ENCODE data around the gene RALGAPA2.

The RALGAPA2 gene

DNA sequence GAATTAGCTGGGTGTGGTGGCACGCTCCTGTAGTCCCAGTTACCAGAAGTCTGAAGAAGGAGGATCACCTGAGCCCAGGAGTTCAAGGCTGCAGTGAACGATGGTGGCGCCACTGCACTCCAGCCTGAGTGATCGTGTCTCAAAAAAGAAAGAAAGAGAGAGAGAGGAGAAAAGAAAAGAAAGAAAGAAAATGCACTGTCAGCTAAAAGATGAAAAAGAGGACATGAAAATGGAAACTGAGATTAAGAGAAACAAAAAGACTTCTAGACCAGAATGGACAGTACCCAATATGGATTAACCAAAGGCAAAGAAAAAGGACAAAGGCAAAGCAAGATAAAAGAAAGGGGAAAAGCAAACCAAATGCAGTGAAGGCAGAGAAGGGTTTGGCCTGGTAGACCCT, 9.0 kb upstream of the RALGAPA2 start:
- no peak for DNase-seq (ENCODE audit: low read depth)

DNA sequence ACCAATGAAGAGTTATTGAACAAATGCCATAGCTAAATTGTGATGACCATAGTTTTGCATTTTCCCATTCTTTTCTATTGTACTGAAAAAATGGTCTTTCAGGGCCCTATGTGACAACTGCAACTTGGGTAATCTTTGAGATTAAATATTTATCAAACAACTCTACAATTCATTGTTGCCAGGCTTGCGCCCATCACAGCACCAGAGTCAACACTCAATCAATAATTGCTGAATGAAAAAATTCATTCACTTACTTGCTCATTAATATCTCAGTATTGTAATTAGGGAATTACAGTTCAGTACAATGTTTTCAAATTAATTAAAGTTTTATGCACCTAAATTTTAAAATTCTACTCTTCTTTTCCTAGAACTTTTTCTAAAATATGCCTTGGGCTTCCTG, 7.7 kb upstream of the RALGAPA2 start:
- DNase-seq (ENCODE audit: low read depth) = no peak

DNA sequence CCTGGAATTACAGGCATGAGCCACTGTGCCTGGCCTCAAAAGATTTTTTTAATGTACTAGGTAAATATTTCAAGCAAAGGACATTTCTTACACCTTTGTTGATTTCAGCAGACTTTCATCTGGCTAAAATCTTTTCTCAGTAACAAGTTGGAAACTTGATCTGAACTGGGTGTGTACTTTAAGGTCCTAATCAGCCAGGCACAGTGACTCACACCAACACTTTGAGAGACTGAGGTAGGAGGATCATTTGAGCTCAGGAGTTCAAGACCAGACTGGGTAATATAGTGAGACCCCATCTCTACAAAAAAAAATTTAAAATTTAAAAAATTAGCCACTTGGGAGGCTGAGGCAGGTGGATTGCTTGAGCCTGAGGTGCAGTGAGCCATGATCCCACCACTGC, 7.0 kb upstream of the RALGAPA2 start:
- no peak for DNase-seq (ENCODE audit: low read depth)

DNA sequence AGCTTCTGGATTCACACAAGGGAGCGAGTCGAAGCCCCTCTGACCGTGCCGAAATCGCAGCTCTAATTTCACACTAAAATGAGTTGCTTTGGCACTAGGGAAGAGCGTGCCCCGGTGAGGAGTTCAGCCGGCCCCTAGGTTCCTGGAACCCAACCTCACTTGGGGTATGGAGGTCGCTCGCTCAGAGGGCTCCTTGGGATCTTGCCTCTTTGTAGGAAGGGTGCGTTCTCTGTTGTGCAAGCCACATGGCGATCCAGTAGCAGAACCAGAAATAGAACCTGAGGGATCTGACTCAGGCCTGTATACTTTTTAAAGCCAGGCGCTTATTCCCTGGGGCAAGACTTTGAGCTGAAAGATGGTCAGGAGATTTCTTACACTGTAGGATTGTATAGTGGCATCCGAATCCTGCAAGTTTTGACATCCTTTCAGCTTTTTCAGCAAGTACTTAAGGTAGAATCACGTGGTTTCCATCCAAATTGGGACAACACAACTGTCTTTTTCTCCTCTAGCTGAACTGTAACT, 861 bp upstream of the RALGAPA2 start:
- peak; percentile 2 for DNase-seq (ENCODE audit: low read depth)

DNA sequence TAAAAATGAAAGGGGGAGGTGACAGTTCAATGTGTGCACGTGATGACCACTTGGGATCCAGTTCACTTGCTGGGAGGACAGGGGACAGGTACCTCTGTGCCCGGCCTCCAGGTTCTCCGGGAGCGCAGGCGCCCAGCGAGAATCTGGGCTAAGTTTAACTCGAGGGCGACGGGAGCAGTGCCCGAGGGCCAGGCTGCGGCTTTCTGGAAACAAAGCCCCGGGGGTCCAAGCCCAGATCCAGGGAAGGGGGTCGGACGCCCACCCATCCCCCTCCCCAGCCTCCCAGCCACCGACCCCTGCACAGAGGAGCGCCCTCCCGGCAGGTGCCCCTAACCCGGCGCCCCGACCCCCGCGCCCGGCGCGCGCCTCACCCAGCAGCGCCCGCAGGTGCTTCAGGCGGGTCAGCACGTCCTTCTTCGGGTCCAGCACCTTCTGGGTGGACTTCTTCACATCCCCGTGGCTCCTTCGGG, 405 bp downstream of the RALGAPA2 start:
- DNase-seq (ENCODE audit: low read depth) = no peak

DNA sequence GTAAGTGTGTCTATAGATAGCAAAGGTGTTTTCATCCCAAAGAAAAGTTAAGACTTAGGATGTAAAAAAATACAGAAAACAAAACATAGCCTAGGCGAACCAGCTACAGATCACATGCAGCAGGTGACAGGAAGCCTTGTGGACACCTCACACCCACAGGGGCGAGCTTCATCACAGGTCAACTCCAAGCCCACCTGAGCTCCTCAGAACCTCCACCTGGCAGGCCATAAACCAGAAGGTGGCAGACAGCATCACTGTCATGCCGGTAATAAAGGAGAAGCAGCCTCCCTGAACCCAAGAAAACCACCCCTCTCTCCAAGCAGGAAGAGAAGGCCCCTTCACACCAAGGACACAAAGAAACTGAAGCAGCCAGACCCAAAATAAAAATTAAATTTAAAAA, 1.0 kb downstream of the RALGAPA2 start:
- DNase-seq (ENCODE audit: low read depth) = no peak

DNA sequence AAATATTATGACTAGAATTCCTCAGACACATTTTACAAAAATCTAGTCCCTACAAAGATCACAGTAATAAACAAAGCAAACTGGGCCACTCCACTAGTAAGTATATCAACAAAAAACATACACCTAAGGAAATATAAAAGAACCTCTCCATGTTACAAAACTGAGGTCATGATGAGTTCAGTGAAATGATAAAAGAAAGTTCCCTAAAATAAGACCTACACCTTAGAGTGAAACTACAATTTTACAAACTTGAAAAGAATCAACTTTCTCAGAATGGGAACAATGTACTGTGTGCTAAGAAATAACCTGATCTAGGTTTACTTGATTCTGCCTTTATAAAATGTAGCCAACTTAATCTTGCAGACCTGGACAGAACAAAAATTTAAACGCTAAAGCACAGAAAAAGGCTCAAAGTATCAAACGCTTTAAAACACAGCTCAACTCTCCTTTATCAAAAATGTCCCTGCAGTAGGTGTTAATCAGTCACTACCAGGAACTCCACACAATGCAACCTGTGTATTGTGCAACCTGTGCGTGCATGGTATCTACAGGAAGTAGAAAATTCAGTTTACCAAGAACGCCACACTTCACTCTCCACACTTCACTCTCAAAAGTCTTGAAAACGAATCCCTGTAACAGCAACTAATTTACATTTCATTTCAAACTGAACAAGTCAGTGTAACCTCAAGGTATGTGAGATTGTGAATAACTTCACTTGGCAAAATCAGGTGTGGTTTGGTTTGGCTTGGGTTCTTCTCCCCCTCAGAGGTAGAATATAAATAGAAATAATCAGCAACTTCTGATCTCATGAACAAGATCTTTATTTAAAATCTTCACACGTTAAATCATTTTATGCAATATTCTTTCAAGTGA, 1.8 kb downstream of the RALGAPA2 start:
- no peak for DNase-seq (ENCODE audit: low read depth)

DNA sequence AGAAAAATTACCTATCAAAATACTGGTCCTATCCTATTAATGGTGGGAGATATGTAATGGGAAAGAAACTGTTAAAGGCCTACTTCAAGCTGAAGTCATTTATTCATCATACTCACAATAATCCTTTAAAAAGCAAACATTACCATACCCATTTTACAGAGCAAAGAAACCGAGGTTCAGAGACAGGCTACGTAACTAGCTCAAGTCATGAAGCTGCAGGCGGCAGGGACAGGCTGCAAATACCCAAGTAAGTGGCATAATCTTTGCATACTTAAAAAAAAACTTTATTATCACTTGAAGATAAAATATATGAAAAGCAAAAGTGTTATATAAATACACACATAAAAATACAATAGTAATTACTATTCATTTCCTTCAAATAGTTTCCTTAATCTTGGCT, 2.6 kb downstream of the RALGAPA2 start:
- no peak for DNase-seq (ENCODE audit: low read depth)

DNA sequence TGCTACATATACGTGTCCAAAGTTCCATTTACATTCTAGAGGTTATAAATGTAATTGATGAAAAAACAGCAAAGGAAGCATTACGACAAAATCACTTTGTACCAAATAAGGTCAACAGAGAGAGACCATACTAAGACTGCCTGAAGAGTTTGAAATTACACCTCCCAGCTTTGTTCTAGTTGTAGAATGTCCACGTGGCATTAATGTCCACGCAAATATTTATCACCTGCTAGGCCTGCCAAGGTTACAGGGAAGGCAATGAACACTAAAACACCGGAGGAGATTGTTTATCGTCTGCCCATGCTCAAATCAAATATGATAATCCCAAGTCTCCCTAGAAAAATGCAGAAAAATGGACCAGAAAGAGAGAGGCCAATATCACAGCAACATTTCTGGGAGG, 6.2 kb downstream of the RALGAPA2 start:
- DNase-seq (ENCODE audit: low read depth) = no peak

DNA sequence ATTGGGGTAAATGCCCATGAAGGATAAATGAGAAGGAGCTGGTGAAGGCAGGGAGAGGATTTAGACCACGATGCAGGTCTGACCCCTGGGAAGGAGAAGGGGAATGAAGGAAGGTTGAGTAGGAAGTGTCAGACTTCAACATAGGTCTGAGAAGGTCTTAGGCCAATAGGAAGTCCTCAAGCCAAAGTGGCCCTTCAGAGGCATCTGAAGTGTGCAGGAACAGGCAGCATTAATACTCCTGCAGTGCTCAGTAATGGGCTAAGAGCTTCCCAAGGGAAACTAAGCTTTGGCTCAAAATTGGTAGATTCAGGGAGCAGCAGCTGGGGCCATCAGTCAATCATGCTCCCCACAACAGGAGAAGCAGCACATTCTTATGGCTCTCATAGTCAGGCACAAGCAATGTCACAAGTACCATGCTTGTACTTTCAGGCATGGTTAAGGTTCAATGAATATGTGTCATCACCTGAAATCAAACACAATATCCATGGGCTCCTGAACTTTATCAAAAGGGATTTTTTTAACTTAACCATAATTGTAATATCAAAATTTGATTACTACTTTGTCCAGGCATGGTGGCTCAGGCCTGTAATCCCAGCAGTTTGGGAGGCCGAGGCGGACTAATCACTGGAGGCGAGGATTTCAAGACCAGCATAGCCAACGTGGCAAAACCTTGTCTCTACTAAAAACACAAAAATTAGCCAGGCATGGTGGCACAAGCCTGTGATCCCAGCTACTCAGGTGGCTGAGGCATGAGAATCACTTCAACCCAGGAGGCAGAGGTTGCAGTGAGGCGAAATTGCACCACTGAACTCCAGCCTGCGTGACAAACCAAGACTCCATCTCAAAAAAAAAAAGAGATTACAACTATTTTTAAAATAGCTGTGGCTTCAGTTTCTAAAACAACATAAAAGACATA, 9.9 kb downstream of the RALGAPA2 start:
- no peak for DNase-seq (ENCODE audit: low read depth)

DNA sequence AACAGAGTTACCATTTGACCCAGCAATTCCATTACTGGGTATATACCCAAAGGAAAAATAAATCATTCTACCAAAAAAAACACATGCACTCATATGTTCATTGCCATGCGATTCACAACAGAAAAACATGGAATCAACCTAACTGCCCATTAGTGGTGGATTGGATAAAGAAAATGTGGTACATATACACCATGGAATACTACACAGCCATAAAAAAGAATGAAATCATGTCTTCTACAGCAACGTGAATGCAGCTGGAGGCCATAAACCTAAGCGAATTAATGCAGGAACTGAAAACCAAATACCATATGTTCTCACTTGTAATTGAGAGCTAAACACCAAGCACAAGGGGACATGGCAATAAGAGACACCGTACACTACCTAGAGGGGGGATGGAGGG, 12.5 kb downstream of the RALGAPA2 start:
- DNase-seq (ENCODE audit: low read depth) = no peak

DNA sequence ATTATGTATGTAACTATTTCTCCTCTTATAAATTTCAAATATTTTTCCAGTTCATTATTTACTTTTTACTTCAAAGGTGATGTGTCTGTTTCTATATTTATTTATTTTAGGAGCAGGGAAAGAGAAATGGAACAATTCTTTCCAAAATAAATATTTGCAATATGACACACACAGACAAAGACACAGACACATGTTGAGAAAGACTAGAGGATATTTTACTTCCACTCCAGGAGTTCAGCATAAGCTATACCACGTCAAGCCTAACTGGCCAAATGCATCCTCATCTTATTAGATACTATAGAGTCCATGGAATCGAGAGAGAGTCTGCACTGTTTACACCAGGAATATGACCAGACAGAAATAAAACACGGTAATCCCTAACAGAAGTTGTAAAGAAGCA, 13.3 kb downstream of the RALGAPA2 start:
- no peak for DNase-seq (ENCODE audit: low read depth)

DNA sequence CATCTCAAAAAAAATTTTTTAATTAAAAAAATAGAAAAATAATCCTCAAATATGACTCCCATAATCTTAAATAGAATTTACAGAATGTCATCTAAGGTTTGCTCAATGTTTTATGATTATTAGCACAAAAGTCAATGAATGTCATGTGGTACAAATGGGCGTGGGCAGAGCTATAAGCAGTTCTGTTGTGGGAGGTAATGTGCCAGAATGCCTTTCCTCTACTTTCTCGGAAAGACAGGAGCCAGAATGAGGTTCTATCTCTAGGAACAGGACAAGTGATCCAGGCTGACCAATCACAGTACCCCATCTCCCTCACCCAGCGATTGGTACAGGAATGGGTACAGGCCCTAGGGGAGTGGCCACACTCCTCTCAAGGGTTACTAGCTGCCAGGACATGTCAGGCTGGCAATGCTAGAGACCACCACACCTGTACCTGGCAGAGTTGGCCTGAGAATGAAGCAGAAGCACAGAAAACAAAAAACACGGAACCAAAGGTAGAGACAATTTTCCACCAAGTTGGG, 15.1 kb downstream of the RALGAPA2 start:
- no peak for DNase-seq (ENCODE audit: low read depth)

DNA sequence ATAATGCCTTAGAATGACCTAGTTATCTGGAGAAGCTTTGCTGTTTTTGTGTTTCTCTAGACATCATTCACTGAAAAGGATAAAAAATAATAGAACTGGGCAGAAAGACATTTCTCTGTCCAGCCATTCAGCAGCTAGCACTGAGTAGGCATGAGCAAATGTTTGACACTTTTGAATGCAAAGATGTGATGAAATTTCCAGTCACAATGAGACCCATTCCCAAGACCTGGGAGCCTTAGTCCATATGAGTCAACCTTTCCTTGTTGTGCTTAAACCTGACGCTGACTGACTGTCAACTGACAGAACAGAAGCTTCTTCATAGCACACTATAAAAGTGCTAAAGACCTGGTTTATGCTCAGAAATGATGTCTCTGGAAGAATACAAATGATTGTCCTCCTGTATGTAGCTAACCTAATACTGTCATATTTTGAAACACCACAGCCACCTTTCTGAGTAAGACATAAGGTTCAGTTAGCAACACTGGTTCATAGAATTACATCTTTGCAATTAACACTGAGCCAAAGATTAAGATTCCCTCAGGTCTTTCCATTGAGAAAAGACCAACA, 17.1 kb downstream of the RALGAPA2 start:
- DNase-seq (ENCODE audit: low read depth) = no peak

DNA sequence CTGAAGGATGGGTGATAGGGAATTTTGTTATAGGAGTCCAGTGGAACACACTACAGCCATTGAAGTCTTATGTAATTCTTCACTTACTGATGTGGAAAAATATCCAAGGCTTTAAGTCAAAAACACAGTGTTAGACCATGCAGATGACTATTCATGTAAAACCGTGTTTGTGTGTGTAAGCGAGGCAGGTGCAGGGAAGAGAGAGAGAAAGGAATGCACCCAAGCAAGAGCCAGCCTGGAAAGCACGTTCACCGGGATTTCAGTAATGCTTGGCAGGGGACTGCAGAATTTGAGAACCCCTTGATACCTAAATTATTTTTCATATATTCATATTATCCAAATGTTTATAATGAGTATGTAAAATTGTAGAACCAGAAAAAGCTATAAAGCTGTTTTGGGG, 17.9 kb downstream of the RALGAPA2 start:
- DNase-seq (ENCODE audit: low read depth) = no peak

DNA sequence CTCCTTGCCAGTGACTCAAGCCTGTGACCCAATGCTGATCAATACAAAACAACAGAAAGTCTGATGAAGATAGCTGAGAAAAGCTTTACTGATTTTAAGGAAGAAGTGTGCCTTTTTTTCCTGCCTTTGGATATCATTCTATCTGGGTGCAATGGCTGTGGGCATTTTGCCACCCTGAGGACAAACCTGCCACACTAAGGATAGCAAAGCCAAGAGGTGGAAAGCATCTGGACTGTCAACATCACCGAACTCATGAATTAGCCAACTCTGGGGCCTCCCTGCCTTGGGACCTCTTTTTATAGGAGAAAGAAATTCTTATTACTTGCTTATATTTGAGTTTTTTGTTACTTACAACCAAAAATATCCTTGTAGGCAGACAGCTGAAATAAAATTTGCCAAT, 19.9 kb downstream of the RALGAPA2 start:
- no peak for DNase-seq (ENCODE audit: low read depth)

DNA sequence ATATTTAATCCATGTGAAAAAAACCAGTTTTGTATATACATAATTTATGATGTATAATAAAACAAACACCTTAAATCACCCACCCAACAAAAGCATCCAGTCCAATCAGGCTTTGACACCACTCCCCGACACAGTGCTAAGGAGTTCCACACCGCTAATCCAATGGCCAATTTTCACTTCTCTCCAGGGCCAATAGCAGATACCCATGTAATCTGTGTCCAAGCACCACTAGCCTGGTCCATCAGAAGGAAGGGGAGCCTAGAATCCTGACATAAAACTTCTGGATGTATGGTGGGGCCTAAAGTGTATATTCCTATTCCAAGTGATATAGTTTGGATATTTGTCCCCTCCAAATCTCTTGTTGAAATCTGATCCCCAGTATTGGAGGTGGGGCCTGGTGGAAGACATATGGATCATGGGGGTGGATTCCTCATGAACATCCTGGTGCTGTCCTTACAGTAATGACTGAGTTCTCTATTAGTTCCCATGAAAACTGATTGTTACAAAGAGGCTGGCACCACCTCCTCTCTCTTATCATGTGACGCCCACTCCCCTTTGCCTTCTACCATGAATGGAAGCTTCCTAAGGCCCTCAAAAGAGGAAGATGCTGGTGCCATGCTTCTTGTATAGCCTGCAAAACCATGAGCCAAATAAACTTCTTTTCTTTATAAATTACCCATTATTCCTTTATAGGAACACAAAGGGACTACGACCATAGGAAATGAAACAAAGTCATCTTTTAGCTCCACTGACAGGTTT, 20.8 kb downstream of the RALGAPA2 start:
- no peak for DNase-seq (ENCODE audit: low read depth)

DNA sequence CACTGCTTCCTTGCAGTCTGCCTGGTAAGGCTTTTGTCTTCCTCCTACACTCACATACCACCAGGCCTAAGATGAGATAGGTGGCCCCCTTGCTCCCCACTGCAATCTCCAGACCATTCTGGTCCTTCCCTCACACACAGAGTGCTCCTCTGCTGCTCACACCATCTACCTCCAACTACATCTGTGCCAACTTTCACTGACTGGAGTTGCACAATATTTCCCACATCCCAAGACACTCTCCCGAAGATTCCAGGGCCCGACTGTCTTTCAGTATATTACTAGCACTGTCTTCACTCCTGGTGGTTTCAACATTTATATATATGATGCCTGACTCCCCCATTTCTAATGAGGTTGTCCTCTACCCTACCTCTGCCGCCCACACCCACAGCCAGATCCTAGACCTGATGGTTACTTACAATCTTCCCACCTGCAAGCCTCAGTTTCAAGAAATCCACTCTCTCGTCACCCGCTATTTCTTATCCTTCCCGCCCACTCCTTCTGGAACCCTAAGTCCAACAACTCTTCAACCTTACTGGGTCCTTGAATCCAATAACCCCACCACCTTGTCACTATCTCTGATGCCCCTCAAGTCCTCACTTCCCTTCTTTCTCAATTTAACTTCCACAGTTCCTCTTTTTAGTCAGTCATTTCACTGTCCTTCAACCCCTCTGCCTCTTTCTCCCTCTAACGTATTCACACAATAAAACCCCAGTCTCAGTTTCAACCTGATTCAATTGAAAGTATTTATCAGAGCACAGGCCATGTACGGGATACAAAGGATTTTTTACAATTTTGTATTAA, 21.6 kb downstream of the RALGAPA2 start:
- DNase-seq (ENCODE audit: low read depth) = no peak

DNA sequence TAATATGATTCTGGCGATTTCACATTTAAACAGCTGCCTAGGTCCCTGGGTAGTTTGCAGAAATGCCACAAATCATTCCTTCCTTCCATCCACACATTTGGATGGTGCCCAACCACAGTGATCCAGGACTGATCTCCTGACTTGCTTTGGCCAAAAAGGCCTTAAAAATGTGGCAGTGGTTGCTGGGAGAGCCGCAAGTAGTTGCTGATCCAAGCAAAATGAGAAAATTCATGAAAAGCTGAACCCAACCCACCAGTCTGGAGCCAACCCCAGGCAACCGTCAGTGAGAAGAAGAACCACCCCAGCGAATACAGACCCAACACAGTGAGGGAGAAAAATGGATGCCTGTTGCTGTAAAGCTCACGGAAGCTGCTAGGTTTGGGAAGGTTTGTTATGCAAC, 25.1 kb downstream of the RALGAPA2 start:
- no peak for DNase-seq (ENCODE audit: low read depth)

DNA sequence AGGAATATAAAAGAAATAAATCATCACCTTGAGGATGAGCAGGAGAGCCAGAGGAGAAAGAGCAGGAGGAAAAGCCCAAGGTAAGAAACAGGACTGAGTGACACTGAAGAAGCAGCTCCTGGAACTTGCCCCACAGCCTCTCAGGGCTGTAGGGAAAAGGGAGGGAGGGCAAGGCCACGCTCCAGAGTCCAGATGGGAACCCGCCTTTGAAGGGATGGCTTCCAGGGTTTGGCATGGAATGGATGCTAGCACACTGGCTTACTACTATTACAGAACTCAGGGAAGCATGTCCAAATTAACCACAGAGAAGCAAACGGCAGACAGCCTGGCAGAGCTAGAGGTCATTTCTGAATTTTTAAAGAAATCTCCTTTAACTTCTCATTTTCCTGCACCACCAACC, 26.8 kb downstream of the RALGAPA2 start:
- DNase-seq (ENCODE audit: low read depth) = no peak

Data from activated T-helper 9 cell treated with anti-CD3 and anti-CD28 coated beads, Interleukin-2, amount 50 U/mL, for 16 hours (primary cell).